ENCODE data around the gene GRHL1.
A peak's percentile ranks its signal among the peaks of the same experiment; 100 is the strongest.

The GRHL1 gene

GRCh38 chr2:9949239-9949991, 2.1 kb upstream of the GRHL1 start:
- TF ChIP-seq FOXP2 (optimal IDR thresholded peaks at IDR 0.05; ENCODE audit: borderline replicate concordance, extremely low read depth, extremely low read length, insufficient read depth) (no peak), SIN3A (IDR thresholded peaks at IDR 0.05; ENCODE audit: borderline replicate concordance, insufficient read depth, low read length) (no peak), POLR2AphosphoS5 (IDR thresholded peaks at IDR 0.05; ENCODE audit: low read depth, low read length) (no peak), TAF1 (IDR thresholded peaks at IDR 0.05; ENCODE audit: borderline replicate concordance, insufficient read depth, low read length) (no peak), REST (IDR thresholded peaks at IDR 0.05; ENCODE audit: insufficient read depth in 1 of 2, low read depth in 2 of 2, low read length in 2 of 2) (no peak)

GRCh38 chr2:9949992-9950520, 1.4 kb upstream of the GRHL1 start:
- TF ChIP-seq SIN3A (IDR thresholded peaks at IDR 0.05; ENCODE audit: borderline replicate concordance, insufficient read depth, low read length) (no peak), TAF1 (IDR thresholded peaks at IDR 0.05; ENCODE audit: borderline replicate concordance, insufficient read depth, low read length) (no peak), FOXP2 (optimal IDR thresholded peaks at IDR 0.05; ENCODE audit: borderline replicate concordance, extremely low read depth, extremely low read length, insufficient read depth) (no peak), POLR2AphosphoS5 (IDR thresholded peaks at IDR 0.05; ENCODE audit: low read depth, low read length) (no peak), REST (IDR thresholded peaks at IDR 0.05; ENCODE audit: insufficient read depth in 1 of 2, low read depth in 2 of 2, low read length in 2 of 2) (no peak)

- TF ChIP-seq TAF1 (IDR thresholded peaks at IDR 0.05; ENCODE audit: borderline replicate concordance, insufficient read depth, low read length) = no peak
- peak; percentile 6 for TF ChIP-seq FOXP2 (optimal IDR thresholded peaks at IDR 0.05; ENCODE audit: borderline replicate concordance, extremely low read depth, extremely low read length, insufficient read depth)
Observed at GRCh38 chr2:9950521-9951271, 797 bp upstream of the GRHL1 start.

- TF ChIP-seq FOXP2 (optimal IDR thresholded peaks at IDR 0.05; ENCODE audit: borderline replicate concordance, extremely low read depth, extremely low read length, insufficient read depth) = no peak
- TF ChIP-seq SIN3A (IDR thresholded peaks at IDR 0.05; ENCODE audit: borderline replicate concordance, insufficient read depth, low read length) = no peak
Observed at GRCh38 chr2:9951272-9951521, 296 bp upstream of the GRHL1 start.

GRCh38 chr2:9952286-9952737, 819 bp downstream of the GRHL1 start:
- TF ChIP-seq SIN3A (IDR thresholded peaks at IDR 0.05; ENCODE audit: borderline replicate concordance, insufficient read depth, low read length) = no peak
- no peak for TF ChIP-seq REST (IDR thresholded peaks at IDR 0.05; ENCODE audit: insufficient read depth in 1 of 2, low read depth in 2 of 2, low read length in 2 of 2)
- no peak for TF ChIP-seq POLR2AphosphoS5 (IDR thresholded peaks at IDR 0.05; ENCODE audit: low read depth, low read length)
- TF ChIP-seq FOXP2 (optimal IDR thresholded peaks at IDR 0.05; ENCODE audit: borderline replicate concordance, extremely low read depth, extremely low read length, insufficient read depth) = no peak
- no peak for TF ChIP-seq TAF1 (IDR thresholded peaks at IDR 0.05; ENCODE audit: borderline replicate concordance, insufficient read depth, low read length)
